ENCODE data around the gene FAR1.

The FAR1 gene

DNA sequence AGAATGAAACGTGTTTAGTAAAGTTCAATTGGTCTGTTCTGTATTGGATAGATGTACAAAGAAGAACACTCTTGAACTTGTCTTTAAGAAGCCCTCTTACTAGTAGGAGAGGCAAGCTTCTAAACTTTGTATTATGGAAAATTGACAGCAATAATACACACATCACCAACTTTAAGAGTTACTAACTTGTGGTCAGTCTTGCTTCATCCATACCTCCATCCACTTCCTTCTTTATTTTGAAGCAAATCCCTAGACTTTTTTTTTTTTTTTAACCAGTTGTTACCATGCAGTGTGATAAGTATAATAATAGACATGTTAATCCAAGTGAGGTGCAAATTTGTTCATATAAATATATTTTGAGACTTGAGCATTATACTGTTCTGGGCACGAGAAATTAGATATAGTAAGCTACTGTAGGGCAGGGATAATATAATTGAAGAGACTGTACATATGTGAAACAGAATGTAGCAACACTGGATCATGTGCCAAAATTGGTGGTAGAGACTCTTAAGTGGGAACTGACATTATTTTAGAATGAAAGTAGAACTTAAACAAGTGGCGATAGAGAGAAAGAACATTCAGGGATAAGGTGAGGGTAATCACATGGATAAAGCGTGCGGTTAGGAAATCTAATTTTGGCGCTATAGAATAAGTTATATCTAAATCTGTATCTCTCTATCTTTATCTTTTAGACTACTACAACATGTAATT is 6.5 kb downstream of the FAR1 start:
- Histone ChIP-seq H3K27me3 (ENCODE audit: control insufficient read depth, insufficient read depth, low read length) (no peaks in the 10 kb centered on the region), H3K9me3 (ENCODE audit: control insufficient read depth, low read length) (no peaks in the 10 kb centered on the region), H3K4me1 (ENCODE audit: control insufficient read depth, insufficient read depth, low read length) (peaks cover 11% of the 10 kb centered on the region), H3K36me3 (ENCODE audit: control insufficient read depth, insufficient read depth, low read length) (no peaks in the 10 kb centered on the region), H3K9ac (ENCODE audit: low read length) (no peak overlapping the region), H3K4me3 (ENCODE audit: low read length) (no peak overlapping the region)

DNA sequence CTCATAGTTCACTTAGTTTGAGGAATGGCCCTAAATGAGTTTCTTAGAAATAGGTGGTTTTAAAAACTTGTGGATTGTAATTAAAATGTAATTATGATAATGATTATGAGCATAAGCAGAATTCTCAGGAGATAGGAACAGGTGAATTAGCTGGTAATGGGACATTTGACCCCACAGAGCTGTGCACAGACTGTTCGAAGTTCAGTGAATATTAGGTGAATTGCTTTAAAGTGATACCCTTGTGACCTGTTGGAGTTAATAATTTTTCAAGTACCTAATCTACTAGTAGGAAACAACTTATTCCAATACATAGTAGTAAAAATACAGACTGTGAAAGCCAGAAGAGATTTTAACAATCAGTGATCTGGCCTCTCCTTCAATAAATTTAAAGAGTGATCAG is 8.1 kb downstream of the FAR1 start:
- no peaks in the 10 kb centered on the region for H3K36me3 ChIP-seq (ENCODE audit: control insufficient read depth, insufficient read depth, low read length)

DNA sequence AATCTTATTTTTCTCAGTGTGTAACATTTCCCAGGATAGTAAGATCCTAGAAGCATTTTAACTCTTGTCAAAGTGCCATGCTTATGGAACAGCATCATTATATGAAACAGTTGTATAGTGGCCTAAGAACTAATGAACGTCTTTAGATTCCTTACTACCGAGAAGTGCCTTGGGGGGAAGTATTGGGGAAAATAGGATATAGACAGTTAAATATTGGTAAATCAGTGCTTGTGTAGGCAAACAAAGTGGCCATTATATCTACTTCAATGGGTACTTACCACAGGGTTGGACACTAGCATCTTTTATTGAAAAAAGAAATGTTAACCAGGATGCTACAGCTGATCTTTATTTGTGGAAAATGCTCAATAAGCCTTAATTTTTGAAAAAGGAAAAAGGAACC is 11.3 kb downstream of the FAR1 start:
- no peaks in the 10 kb centered on the region for H3K27me3 ChIP-seq (ENCODE audit: control insufficient read depth, insufficient read depth, low read length)
- no peak overlapping the region for H3K9ac ChIP-seq (ENCODE audit: low read length)
- no peaks in the 10 kb centered on the region for H3K36me3 ChIP-seq (ENCODE audit: control insufficient read depth, insufficient read depth, low read length)
- peaks cover 27% of the 10 kb centered on the region for H3K4me1 ChIP-seq (ENCODE audit: control insufficient read depth, insufficient read depth, low read length)
- no peaks in the 10 kb centered on the region for H3K9me3 ChIP-seq (ENCODE audit: control insufficient read depth, low read length)
- no peak overlapping the region for H3K4me3 ChIP-seq (ENCODE audit: low read length)

More for the DNA sequence above, 8.1 kb downstream of the FAR1 start:
- peaks cover 15% of the 10 kb centered on the region for H3K4me1 ChIP-seq (ENCODE audit: control insufficient read depth, insufficient read depth, low read length)
- H3K9me3 ChIP-seq (ENCODE audit: control insufficient read depth, low read length) = no peaks in the 10 kb centered on the region
- no peaks in the 10 kb centered on the region for H3K27me3 ChIP-seq (ENCODE audit: control insufficient read depth, insufficient read depth, low read length)
- no peak overlapping the region for H3K4me3 ChIP-seq (ENCODE audit: low read length)
- peak overlapping the region; percentile 8 for H3K9ac ChIP-seq (ENCODE audit: low read length)

DNA sequence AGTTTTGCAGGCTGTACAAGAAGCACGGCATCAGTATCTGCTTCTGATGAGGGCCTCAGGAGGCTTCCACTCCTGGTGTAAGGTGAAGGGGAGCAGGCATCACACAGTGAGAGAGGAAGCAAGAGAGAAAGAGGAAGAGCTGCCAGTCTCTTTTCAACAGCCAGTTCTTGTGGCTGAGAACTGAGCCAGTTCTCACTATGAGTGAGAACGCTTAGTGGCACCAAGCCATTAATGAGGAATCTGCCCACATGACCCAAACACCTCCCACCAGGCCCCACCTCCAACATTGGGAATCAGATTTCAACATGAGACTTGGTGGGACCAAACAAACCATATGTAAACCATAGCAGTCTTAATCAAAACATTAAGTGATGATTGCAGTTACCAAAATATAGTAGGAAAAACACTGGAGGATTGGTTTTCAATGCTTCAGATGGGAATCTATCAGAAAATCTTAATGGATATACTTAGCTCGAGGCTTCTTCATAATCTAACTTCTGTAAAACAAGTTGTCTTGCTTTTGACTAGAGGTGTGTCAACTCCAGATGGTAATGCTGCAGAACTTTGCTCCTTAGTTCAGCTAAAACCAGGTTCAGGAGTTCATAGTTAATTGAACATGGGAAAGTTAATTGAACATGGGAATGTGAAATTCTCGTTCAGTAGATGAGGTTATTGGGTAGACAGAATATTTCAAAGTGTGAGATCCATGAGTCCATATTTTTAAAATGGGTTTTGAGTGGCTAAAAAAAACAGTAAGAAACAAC is 12.2 kb downstream of the FAR1 start:
- no peak overlapping the region for H3K9ac ChIP-seq (ENCODE audit: low read length)
- no peak overlapping the region for H3K4me3 ChIP-seq (ENCODE audit: low read length)
- H3K9me3 ChIP-seq (ENCODE audit: control insufficient read depth, low read length) = no peaks in the 10 kb centered on the region
- no peaks in the 10 kb centered on the region for H3K36me3 ChIP-seq (ENCODE audit: control insufficient read depth, insufficient read depth, low read length)
- peaks cover 23% of the 10 kb centered on the region for H3K4me1 ChIP-seq (ENCODE audit: control insufficient read depth, insufficient read depth, low read length)
- no peaks in the 10 kb centered on the region for H3K27me3 ChIP-seq (ENCODE audit: control insufficient read depth, insufficient read depth, low read length)

DNA sequence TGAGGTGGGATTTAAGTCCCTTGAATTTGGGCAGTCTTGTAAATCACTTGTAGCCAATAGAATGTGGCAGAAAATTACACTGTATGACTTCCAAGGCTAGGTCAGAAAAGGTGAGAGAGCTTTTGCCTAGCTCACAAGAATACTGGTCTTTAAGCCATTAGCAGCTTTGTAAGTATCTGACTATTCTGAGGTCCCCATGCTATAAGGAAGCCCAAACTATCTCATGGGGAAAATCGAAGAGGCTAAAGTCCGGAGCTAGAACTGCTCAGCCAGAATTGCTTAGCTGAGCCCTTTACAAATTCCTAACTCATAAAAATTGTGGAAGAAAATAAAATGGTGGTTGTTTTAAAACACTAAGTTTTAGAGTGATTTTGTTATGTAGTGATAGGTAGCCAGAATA is 13.0 kb downstream of the FAR1 start:
- Histone ChIP-seq H3K27me3 (ENCODE audit: control insufficient read depth, insufficient read depth, low read length) (no peaks in the 10 kb centered on the region), H3K4me1 (ENCODE audit: control insufficient read depth, insufficient read depth, low read length) (peaks cover 21% of the 10 kb centered on the region), H3K9me3 (ENCODE audit: control insufficient read depth, low read length) (no peaks in the 10 kb centered on the region), H3K36me3 (ENCODE audit: control insufficient read depth, insufficient read depth, low read length) (no peaks in the 10 kb centered on the region), H3K9ac (ENCODE audit: low read length) (no peak overlapping the region), H3K4me3 (ENCODE audit: low read length) (no peak overlapping the region)

DNA sequence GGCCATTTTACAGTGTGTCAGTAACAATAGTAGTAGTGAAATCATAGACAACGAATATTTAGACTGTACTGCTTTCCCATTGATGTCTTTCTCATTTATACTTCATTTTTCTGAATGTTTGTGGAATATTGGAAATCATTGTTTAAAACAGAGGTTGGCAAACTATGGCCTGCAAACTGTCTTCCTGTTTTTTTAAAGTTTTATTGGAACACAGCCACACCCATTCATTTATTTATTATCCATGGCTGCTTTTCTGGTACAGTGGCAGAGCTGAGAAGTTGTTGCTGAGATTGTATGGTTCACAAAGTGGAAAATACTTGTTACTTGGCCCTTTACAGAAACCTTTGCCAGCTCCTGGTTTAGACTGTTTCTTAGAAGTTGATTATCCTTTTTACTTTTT is 13.7 kb downstream of the FAR1 start:
- Histone ChIP-seq H3K4me3 (ENCODE audit: low read length) (no peak overlapping the region), H3K4me1 (ENCODE audit: control insufficient read depth, insufficient read depth, low read length) (peaks cover 21% of the 10 kb centered on the region), H3K9me3 (ENCODE audit: control insufficient read depth, low read length) (no peaks in the 10 kb centered on the region), H3K27me3 (ENCODE audit: control insufficient read depth, insufficient read depth, low read length) (no peaks in the 10 kb centered on the region), H3K9ac (ENCODE audit: low read length) (no peak overlapping the region), H3K36me3 (ENCODE audit: control insufficient read depth, insufficient read depth, low read length) (no peaks in the 10 kb centered on the region)

DNA sequence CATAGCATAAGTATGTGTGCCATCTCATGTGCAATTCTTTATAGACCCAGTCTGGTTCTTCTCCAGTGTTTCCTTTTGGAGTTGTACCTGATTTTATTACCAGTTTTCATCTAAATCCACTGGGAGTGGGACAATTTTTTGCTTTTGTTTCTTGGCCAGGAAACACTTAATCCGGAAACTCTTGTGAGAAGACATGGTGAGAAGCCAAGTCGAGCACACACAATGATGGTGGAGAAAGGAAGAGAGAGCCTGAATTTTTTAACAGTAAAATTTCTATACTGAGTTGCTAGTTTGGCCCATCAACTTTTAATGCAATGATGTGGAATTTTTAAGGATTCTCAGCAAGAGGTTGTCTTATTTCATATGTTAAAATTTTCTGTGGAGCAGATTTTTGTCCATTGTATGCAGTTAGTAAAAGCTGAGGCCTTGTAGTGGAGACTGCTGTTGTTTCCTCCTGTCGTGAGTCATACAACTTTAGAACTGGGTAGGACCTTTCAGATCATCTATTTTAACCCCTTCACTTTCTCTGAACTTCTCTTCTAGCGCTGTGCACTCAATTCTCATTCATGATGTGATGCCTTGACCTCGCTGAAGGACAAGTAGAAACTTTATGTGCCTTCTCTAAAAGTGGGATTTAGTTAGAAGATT is 17.1 kb downstream of the FAR1 start:
- H3K36me3 ChIP-seq (ENCODE audit: control insufficient read depth, insufficient read depth, low read length) = no peaks in the 10 kb centered on the region

DNA sequence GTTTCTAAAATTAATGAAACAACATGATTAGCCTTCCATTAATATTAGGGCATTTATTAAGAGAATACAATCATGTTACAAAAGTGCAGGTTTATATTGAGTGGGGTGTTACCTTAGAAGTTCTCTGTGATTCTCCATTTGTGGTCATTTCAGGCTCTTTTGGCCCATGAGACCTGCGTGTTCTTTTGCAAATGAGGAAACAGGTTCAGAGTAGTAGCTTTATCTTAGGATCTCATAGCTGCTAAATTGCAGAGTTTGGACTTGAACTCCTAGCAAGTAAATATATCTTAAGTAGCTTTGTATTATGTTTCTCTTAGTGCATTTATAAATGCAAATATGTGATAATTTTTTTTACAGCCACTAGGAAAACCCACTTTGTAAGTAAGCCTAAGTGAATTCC is 18.3 kb downstream of the FAR1 start:
- no peaks in the 10 kb centered on the region for H3K36me3 ChIP-seq (ENCODE audit: control insufficient read depth, insufficient read depth, low read length)
- H3K4me1 ChIP-seq (ENCODE audit: control insufficient read depth, insufficient read depth, low read length) = peaks cover 12% of the 10 kb centered on the region
- H3K9ac ChIP-seq (ENCODE audit: low read length) = no peak overlapping the region
- no peak overlapping the region for H3K4me3 ChIP-seq (ENCODE audit: low read length)
- no peaks in the 10 kb centered on the region for H3K27me3 ChIP-seq (ENCODE audit: control insufficient read depth, insufficient read depth, low read length)
- no peaks in the 10 kb centered on the region for H3K9me3 ChIP-seq (ENCODE audit: control insufficient read depth, low read length)

More for the DNA sequence above, 17.1 kb downstream of the FAR1 start:
- no peaks in the 10 kb centered on the region for H3K9me3 ChIP-seq (ENCODE audit: control insufficient read depth, low read length)
- no peak overlapping the region for H3K4me3 ChIP-seq (ENCODE audit: low read length)
- peaks cover 19% of the 10 kb centered on the region for H3K4me1 ChIP-seq (ENCODE audit: control insufficient read depth, insufficient read depth, low read length)
- H3K9ac ChIP-seq (ENCODE audit: low read length) = no peak overlapping the region
- no peaks in the 10 kb centered on the region for H3K27me3 ChIP-seq (ENCODE audit: control insufficient read depth, insufficient read depth, low read length)

DNA sequence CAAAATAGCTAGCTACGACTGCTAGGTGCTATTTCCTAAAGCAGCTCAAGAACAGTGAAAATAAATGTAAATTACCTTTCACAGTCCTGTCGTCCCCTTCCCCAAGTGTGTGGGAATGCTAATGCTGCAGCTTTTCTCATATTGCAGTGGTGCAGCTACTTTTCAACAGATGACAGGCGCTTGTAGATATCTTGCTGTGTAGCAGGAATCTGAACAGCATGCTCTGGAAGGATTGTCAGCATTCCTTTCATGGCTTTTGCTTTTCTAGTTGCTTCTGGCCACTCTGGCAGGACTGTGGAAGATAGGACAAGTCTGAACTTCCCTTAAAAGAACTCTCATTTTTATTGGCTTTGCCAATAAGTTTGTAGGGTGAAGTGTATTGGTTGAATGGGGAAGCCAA is 18.8 kb downstream of the FAR1 start:
- Histone ChIP-seq H3K4me3 (ENCODE audit: low read length) (no peak overlapping the region), H3K36me3 (ENCODE audit: control insufficient read depth, insufficient read depth, low read length) (no peaks in the 10 kb centered on the region), H3K9me3 (ENCODE audit: control insufficient read depth, low read length) (no peaks in the 10 kb centered on the region), H3K9ac (ENCODE audit: low read length) (no peak overlapping the region), H3K4me1 (ENCODE audit: control insufficient read depth, insufficient read depth, low read length) (peaks cover 15% of the 10 kb centered on the region), H3K27me3 (ENCODE audit: control insufficient read depth, insufficient read depth, low read length) (no peaks in the 10 kb centered on the region)

DNA sequence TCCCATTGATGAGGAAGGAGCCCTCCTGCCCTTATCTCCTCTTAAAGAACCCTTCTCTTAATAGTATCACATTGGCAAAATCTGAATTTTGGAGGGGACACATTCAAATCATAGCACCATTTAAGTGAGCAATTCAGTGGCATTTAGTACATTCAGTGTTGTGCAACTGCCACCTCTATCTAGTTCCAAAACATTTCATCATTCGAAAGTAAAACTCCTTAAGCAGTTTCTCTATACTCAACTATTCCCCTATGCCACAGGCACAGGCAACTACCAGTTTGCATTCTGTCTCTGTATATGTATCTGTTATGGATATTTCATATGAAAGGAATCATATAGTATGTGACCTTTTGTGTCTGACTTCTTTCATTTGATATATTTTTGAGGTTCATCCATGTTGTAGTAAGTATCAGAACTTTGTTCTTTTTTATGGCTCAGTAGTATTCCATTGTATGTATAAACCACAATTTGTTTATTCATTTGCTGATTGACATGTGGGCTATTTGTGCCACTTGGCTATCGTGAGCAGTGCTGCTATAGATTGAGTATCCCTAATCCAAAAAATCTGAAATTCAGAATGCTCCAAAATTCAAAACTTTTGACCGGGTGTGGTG is 22.9 kb downstream of the FAR1 start:
- Histone ChIP-seq H3K36me3 (ENCODE audit: control insufficient read depth, insufficient read depth, low read length) (no peaks in the 10 kb centered on the region), H3K27me3 (ENCODE audit: control insufficient read depth, insufficient read depth, low read length) (no peaks in the 10 kb centered on the region), H3K4me3 (ENCODE audit: low read length) (no peak overlapping the region), H3K4me1 (ENCODE audit: control insufficient read depth, insufficient read depth, low read length) (peaks cover 8% of the 10 kb centered on the region), H3K9ac (ENCODE audit: low read length) (no peak overlapping the region), H3K9me3 (ENCODE audit: control insufficient read depth, low read length) (no peaks in the 10 kb centered on the region)

DNA sequence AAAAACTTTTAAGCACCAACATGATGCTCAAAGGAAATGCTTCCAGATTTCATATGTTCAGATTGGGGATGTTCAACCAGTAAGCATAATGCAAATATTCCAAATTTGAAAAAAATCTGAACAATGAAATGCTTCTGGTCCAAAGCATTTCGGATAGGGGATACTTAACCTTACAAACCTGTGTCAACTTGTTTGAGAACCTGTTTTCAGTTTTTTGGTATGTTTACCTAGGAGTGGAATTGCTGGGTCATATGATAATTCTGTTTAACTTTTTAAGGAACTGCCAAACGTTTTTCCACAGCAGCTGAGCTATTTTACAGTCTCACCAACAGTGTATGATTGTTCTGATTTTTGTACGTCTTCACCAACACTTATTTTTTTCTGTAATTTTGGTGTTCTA is 23.7 kb downstream of the FAR1 start:
- Histone ChIP-seq H3K9ac (ENCODE audit: low read length) (no peak overlapping the region), H3K36me3 (ENCODE audit: control insufficient read depth, insufficient read depth, low read length) (no peaks in the 10 kb centered on the region), H3K4me1 (ENCODE audit: control insufficient read depth, insufficient read depth, low read length) (peaks cover 8% of the 10 kb centered on the region), H3K27me3 (ENCODE audit: control insufficient read depth, insufficient read depth, low read length) (no peaks in the 10 kb centered on the region), H3K9me3 (ENCODE audit: control insufficient read depth, low read length) (no peaks in the 10 kb centered on the region), H3K4me3 (ENCODE audit: low read length) (no peak overlapping the region)

DNA sequence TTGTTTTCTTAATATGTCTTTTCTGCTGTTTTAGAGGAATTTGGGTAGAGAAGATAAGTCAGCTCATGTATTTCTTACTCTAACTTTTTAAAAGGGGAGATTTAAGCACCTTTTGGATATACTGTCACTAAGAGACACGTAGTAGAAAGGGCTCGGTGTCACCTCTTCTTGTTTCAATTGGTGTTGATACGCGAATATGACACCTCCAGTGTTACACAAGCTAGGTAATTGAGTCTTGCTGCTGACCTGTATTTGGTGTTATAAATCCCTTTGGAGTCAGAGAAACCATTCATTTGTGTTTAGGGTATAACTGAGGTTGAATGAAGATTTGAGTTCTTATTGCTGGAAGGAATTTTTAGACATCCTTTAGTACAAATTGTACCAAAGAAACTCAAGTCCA is 25.6 kb downstream of the FAR1 start:
- Histone ChIP-seq H3K36me3 (ENCODE audit: control insufficient read depth, insufficient read depth, low read length) (no peaks in the 10 kb centered on the region), H3K4me1 (ENCODE audit: control insufficient read depth, insufficient read depth, low read length) (peaks cover 21% of the 10 kb centered on the region), H3K9ac (ENCODE audit: low read length) (no peak overlapping the region), H3K27me3 (ENCODE audit: control insufficient read depth, insufficient read depth, low read length) (no peaks in the 10 kb centered on the region), H3K4me3 (ENCODE audit: low read length) (no peak overlapping the region), H3K9me3 (ENCODE audit: control insufficient read depth, low read length) (no peaks in the 10 kb centered on the region)

Measured in mucosa of stomach (tissue), 1 donor.